HG03432 (cell line): ENCODE measurements around the gene THBS2.
"Not testable (repeated sequence)": the region's sequence is repeated elsewhere in the genome, so short reads cannot be mapped to it uniquely, and the experiment has no call there.

Experiments used
- ATAC-seq: cut with Tn5 transposase; IDR thresholded peaks from one replicate; pipeline ENCODE4 v1.9.1; 2021; ENCODE audit warnings: mild to moderate bottlenecking, moderate library complexity; ENCODE audit not compliant: unreplicated experiment

THBS2 gene

DNA sequence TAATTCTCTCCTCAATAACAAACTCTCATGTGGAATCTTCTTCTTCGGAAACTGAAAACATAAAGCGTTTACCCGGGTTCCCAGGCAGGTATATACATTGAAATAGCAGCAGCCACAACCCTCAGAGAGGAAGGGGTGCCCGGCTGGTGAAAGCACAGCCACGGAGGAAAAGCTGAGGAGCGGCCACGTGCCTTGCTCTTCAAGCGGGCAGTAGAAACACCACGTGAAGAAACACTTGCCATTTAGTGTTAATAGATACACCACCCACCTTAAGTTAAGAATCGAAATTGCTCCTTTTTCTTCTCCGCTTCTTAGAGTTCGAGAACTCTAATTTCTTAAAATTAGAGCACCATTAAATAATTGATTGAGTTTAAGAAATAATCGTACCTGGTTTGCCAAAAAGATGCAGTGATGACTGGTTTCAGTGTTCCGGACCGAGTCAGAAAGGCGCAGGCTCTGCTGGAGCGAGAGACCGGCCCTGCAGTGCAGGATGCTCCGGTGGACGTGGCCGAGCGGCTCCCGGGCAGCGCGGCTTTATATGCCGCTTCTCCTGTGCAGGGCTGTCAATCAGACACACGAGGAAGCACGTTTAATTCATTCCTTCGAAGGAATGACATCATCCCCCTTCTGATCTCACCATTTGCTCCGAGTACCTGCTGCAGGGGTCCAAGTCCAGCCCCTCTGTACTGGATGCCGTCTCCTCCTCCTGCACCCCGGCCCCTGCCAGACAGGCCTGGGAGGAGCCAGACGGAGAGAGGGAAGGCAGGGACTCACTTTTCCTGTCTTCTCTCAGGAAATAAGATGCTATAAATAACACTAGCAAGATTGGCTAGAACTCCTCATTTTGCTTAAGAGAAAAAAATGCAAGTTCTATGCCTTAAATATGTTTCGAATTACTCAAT lies at the start of gene THBS2:
Gene THBS2, minus strand, starts transcription at position 510 of the 902 bp plus-strand sequence. CDS start 3,062 bp downstream, outside the sequence.
- ATAC-seq: no peak

DNA sequence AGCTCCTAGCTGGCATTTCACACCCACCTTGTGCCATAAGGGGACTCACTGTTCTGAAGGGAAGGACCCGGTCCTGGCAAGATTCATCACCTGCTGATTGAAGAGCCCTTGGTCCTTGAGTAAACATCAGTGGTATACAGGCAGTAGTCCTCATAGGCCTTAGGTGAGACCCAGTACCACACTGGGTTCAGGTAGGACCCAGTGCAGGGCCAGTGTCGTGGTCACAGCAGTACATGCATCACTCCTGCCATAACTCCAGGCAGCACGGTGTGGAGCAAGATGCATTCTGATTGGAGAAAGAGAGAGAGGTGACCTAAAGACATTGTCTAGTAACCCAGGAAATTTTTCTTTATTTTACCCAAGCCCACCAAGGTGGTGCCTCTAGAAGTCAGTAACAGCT lies 49.1 kb upstream of the THBS2 start:
- ATAC-seq: no peak

DNA sequence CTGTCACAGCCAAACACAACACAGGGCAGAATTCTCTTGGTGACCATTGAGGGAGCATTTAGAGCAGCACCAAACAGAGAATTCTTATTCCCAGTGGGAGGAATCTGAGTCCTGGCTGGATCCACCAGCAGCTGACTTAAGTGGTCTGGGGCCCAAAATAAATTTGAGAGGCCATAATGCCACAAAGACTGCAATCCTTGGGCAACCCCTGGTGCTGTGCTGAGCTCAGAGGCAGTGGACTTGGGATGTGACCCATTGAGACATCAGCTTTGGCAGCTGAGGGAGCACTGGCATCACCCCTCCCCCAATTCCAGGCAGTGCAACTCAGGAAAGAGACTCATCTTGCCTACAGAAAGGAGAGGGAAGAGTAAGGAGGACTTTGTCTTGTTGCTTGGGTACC lies 48.6 kb upstream of the THBS2 start:
- no peak for ATAC-seq

DNA sequence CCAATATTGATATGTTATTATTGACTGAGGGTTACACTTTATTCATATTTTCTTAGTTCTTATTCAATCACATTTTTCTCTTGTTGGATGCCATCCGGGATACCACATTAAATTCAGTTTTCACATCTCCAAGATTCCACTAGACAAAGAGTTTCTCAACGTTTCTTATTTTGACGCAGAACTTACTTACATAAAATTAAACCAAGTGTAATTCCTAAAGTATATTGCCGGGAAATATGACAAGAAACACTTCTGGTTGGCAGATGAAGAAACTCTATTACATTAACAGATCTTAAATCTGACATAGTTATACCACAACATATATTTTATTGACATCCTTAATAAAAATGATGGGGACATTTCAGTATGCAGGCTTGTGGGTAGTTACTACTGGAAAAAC lies 47.3 kb upstream of the THBS2 start:
- no peak for ATAC-seq

DNA sequence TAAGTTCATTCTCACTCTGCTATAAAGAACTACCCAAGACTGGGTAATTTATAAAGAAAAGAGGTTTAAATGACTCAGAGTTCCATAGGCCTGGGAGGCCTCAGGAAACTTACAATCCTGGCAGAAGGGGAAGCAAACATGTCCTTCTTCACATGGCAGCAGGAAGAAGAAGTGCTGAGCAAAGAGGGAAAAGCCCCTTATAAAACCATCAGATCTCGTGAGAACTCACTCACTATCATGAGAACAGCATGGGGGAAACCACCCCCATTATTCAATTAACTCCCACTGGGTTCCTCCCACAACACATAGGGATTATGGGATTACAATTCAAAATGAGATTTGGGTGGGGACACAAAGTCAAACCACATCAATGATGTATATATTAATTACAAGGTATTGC lies 45.0 kb upstream of the THBS2 start:
- not testable (repeated sequence) for ATAC-seq

DNA sequence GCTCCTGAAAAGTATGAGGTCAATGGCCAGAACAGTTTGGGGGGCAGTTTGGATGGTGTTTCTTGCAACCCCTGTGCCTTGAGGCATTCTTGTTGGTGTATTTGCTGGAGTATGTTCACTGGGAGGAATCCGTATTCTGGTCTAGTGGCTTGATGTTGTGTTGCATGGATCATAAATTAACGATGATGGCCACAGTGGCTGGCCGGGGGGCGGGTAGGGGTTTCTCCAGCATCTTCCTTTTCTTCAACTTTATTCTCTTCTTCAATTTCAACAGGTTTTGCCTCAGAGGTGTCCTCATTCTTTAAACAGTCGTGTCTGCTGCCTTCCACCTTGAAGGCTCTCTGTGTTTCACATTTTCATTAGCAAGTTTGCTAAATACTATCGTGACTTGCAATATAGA lies 43.0 kb upstream of the THBS2 start:
- no peak for ATAC-seq

DNA sequence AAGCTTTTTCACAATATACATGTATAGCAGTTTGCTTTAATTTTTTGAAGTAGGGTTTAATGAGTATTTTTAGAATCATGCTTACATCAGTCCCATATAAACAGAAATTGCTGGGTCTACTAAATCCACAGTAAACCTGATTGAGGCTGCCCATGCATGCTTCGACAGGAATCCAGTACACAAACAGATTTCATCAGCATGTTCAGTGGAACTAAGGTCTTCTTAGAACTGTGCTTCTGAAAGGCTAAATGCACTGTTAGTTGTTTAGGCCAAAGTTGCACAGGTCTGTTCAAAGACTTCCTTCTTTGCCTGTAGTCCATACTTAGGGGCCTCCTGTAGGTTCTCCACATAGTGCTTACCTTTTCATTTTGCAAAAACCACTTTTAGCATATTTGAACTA lies 42.5 kb upstream of the THBS2 start:
- ATAC-seq: no peak

DNA sequence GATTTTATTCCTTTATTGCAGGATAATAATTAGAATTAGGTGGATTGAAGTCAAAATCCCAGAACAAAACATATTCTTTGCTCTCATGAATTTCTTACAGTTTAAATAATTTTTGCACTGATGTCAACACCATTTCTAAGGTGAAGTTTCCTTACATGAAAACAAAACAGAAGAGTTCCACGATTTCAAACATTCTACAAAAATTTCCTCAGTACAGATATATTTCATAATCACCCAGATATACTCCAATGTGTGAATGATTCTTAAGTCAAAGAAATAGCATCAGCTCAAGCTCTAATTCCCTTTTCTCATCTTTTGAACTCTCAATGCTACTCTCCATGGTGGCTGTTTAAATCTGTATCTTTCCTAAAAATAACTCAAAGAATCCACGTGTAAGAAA lies 39.5 kb upstream of the THBS2 start:
- no peak for ATAC-seq

DNA sequence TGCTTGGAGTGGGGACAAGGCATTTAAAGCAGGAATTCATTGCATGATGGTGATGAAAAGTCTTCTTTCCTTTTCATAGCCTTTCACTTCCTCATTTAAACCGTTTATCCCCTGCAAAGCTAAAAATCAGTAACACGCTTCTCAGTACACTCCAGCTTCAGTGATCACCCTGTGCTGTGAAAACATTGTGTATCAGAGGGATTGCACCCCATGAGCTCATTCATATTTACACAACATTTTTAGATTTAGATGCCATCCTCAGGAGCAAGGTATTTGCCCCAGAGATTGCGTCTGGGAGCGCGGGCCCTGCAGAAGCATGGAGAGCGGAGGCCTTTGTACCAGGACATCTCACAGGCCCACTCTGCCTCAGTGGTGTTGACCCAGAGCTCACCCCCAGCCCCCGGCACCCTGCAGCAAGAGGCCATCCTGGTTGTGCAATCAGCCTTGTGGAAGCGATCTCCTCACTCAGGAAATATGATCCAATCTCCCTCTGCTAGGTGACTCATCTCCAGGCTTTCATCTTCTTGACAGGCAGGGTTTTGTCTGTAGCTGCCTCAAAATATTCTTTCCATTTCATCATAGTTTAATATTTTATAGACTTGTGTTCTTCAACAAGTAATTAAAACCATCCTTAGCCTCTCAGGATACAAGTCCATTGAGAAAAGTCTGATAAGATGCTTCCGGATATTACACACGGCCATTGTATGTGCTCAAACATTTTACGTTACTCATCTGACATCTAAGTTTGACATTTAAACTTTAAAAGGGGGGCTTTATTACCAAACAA lies 38.9 kb upstream of the THBS2 start:
- no peak for ATAC-seq

DNA sequence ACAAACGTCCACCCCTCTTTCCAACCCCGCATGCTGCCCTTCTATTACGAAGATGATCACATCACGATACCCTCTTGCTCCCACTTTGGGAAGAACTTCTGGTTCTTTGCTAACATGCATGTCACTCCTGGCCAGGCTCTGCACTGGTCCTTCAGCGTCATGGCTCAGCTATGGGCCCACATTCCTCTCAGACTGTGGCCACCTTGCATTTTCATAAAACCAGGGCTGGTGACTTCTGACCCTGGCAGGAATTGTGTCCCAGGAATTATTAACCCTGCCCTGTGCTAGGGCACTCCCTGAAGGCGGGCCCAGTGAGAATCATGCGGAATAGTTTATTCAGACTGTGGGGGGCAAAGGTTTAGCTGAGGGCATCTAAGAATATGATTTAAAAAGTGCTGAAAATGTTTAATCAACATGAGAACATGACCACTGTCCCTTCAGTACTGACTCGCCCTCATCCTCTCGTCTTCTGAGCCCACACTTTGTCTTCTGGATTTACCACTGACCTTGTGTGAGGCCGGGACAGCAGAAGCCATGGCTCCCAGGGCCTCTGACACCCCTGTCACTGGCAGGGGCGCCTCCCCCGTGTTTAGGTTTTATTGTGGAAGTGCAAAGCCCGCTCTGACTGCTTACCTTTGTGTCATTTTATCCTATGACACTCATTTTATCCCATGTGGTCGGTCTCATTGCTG lies 38.1 kb upstream of the THBS2 start:
- no peak for ATAC-seq

DNA sequence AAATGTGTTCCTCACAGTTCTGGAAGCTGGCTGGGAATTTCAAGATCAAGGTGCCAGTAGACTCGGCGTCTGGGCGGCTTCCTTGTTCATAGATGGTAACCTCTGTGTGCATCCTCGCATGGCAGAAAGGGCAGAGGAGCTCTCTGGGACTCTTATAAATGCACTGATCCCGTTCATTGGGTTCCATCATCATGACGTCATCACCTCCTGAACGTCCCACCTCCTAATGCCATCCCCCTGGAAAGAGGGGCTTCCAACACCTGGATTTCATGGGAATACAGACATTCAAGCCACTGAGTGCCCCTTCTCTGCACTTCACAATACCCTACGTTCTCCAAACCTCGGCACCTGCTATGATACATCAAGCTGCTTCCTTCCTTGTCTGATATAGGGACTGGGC lies 37.5 kb upstream of the THBS2 start:
- no peak for ATAC-seq

DNA sequence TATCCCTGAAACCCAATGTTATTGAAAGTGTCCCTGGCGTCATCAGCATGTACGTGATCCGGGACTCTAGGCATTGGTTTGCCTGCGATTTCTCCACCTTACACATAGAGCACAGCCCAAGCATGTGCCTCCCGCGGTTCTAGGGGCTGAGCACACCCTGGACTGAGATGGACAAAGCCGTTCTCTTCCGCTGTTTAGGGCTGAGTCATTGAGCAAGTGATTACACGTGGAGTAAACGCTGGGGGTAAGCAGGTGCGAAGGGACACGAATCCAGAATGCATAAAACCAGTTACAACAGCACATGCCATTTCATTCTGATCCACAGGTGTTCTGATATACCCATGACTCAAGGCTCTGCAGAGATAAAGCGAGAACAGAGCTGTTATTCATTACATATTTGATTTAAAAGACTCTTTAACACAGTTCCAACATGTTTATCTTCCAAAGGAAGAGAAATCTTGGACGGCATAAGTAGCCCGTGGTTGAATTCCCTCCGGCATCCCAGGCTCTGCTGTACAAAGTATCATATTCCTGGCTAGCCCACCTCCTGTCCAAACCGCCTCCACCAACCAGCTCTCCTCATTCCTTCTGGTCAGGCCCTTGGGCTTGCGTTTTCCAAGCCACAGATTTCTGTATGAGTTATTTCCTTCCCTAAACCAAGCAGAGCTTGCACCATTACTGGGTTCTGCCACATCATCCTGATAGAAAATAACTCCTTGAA lies 36.1 kb upstream of the THBS2 start:
- ATAC-seq: no peak

DNA sequence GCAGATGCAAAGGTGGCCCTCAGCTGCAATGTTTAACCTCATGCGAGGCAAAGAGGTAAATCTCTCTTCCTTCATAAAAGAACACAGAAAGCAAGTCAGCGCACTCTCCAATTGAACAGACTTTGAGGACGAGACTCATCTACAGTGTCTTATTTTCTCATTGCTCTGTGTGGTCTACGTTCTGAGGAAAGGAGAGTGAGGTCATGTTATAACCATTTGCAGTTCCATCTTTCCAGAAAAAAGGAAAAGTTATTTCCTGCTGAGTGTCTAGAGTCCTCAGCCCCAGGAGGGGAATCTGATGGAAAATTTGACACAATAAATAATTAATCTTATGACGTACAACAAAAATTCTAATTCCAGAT lies 35.6 kb upstream of the THBS2 start:
- no peak for ATAC-seq

DNA sequence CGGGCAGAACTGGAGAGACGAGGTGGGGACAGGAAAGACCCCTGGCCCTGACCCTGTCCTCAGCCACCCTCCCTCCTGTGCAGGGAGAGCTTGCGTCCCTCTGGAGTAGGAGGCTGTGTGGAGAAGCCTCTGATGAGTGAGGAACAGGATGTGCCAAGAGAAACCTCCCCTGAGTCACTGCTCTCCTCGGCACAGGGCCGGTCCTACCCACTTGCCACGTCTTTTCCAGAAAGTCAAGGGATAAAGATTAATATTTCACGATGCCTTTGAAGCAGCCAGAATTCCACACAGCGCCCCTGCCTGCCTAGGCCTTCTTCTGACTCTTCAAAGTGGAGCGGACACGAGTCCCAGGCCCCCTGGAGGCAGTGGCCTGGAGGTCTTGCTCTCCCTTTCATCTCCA lies 34.9 kb upstream of the THBS2 start:
- no peak for ATAC-seq

DNA sequence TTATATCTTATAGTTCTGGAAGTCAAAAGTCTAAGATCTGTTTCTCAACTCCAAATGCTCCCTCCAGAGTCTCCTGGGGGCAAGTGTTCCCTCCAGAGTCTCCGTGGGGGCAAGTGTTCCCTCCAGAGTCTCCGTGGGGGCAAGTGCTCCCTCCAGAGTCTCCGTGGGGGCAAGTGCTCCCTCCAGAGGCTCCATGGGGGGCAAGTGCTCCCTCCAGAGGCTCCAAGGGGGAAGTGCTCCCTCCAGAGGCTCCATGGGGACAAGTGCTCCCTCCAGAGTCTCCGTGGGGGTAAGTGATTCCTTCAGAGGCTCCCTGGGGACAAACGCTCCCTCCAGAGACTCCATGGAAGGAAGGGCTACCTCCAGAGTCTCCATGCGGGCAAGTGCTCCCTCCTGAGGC lies 34.0 kb upstream of the THBS2 start:
- no peak for ATAC-seq

DNA sequence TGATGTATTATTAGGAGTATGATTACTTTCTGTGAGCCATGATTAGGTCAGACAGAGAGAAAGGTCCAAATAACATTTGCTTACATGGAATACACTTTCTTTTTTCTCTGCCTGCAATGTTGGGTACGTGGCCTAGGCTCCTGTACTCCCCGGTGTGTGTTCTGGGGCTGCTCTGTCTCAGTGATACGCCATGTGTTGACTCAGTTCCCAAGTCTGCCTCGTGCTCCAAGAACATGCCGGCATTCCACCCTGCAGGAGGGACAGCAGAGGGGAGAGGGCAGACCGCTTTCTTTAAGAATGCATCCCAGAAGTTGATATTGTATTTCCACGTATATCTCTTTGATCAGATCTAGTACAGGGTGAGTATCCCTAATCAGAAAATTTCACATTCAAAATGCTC lies 33.3 kb upstream of the THBS2 start:
- ATAC-seq: no peak

DNA sequence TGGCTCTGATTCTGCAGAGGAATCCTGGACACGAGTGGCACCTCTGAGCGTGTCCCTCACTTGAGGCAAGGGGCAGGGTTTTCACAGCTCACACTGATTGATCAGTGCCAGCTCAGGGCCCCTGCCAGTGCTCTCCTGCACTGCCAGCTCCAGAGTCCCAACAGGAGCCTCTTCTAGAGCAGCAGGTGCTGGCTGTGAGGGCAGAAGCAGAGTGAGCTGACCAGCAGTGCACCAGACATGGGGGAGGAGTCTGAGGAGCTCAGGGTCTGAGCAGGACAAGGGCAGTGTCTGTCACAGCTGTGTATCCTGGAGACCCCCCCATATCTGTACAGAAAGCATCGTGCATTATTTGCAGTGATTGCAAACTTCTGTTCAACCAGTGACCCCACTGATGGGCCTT lies 31.5 kb upstream of the THBS2 start:
- no peak for ATAC-seq

DNA sequence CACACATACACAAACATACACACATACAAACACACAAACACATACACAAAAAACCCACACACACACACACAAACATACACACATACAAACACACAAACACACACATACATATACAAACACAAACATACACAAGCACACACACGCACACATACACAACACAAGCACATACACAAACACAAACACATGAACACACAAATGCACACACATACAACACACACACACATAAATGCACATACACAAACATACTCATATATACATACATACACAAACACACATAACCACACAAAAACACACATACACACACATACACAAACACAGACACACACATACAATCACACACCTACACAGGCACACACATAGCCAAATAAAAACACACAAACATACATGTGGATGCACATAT lies 30.3 kb upstream of the THBS2 start:
- ATAC-seq: no peak

DNA sequence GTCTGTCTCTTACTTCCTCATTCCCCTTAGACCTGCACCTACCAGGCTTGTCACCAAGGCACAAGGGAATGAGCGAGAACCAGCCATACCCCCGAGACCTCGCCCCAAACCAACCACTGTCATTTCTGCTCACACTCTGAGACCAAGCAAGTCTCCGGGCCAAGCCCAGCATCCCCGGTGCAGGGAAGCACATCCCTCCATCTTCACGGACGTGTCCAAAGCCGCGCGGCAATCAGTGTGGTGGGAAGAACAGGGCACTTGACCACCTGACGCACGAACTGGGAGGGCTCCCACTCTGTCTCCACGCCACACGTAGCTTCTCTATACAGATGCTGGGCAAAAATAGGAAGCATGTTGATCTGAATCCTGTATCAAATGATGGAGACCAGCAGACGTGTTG lies 28.4 kb upstream of the THBS2 start:
- ATAC-seq: no peak

DNA sequence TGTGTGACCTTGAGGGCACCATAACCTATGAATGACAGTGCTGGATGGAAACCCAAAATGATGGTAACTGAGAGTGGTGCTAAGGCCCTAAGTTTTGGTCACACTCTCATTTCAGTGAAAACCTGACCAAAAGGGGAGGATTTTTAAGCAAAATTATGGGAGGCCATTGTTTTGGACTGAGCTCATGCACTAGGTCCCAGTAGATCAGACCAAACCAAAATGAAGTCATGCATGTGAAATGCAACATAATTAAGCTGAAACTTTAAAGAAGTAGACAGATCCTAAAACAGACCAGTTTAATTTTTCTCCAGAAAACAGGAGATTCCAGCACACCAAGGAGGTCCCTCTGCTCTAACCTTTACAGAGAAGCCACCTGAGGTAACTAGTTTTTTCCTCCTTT lies 24.0 kb upstream of the THBS2 start:
- no peak for ATAC-seq

DNA sequence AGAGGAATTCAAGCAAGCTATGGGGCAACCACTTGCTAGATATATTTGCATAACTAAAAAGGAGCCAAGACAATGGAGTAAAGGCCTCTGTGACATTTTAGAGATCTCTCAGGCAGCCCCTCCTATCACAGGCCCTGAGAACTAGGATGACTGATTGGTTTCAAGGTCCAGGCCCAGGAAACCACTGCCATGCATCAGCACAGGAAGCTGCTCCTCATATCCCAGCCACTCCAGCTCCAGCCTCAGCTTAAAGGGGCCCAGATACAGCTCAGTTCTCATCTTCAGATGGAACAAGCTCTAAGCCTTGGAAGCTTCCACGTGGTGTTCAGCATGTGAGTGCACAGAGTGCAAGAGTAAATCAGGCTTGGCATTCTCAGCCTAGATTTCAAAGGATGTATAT lies 21.1 kb upstream of the THBS2 start:
- no peak for ATAC-seq
